GM23338 (cell line): Measurements from ENCODE around the gene FBXW11. TPM values are rescaled to one million over a fixed set of nuclear protein-coding genes. Genes with fewer than 3 reads are reported as not detected.

ENCODE experiments used
- ATAC-seq: fragments of 200-7000 bp; cut with Tn5 transposase; 3 replicates; pipeline ENCODE4 v1.9.1; 2020
- DNase-seq: peaks from one replicate; pipeline ENCODE4 v3.0.0-alpha.2; 2015; ENCODE audit warnings: low spot score
- H2AFZ ChIP-seq: fragments of 200-600 bp; sonication (generic); 2 replicates; pipeline ENCODE4 v1.8.0; 2016; ENCODE audit warnings: antibody characterized with exemption, mild to moderate bottlenecking, moderate library complexity
- H3F3A ChIP-seq: fragments of 200-600 bp; sonication (generic); replicated peaks from 2 replicates; pipeline ENCODE4 v1.8.0; 2017; ENCODE audit warnings: antibody characterized with exemption, mixed run types, low read depth
- H3K27ac ChIP-seq: fragments of 200-600 bp; sonication (generic); 2 replicates; pipeline ENCODE4 v1.6.1; 2016; ENCODE audit warnings: low read depth
- H3K27me3 ChIP-seq: fragments of 200-600 bp; sonication (generic); 2 replicates; pipeline ENCODE4 v1.8.0; 2016; ENCODE audit warnings: mild to moderate bottlenecking, mixed run types, moderate library complexity; ENCODE audit not compliant: insufficient read depth
- H3K36me3 ChIP-seq: fragments of 200-600 bp; sonication (generic); 2 replicates; pipeline ENCODE4 v1.8.0; 2016; ENCODE audit warnings: mild to moderate bottlenecking; ENCODE audit not compliant: insufficient read depth
- H3K4me1 ChIP-seq: fragments of 200-600 bp; sonication (generic); 2 replicates; pipeline ENCODE4 v1.8.0; 2016; ENCODE audit warnings: mild to moderate bottlenecking, moderate library complexity; ENCODE audit not compliant: insufficient read depth
- H3K4me2 ChIP-seq: fragments of 200-600 bp; sonication (generic); 2 replicates; pipeline ENCODE4 v1.7.1; 2017; ENCODE audit warnings: mixed run types
- H3K4me3 ChIP-seq: fragments of 200-600 bp; sonication (generic); 2 replicates; pipeline ENCODE4 v1.6.1; 2016; ENCODE audit warnings: mixed run types
- H3K79me2 ChIP-seq: fragments of 200-600 bp; sonication (generic); replicated peaks from 2 replicates; pipeline ENCODE4 v1.8.0; 2017; ENCODE audit warnings: mild to moderate bottlenecking; ENCODE audit not compliant: insufficient read depth
- H3K9me2 ChIP-seq: fragments of 200-600 bp; sonication (generic); 2 replicates; pipeline ENCODE4 v1.8.0; 2017; ENCODE audit not compliant: insufficient read depth
- H4K20me1 ChIP-seq: fragments of 200-600 bp; sonication (generic); replicated peaks from 2 replicates; pipeline ENCODE4 v1.8.0; 2017; ENCODE audit warnings: mild to moderate bottlenecking; ENCODE audit not compliant: insufficient read depth
- H3K27ac Mint-ChIP-seq: 2 replicates; pipeline ENCODE4 v1.8.0; 2020; ENCODE audit warnings: inconsistent platforms, mild to moderate bottlenecking, moderate library complexity, mixed read lengths
- H3K27me3 Mint-ChIP-seq: 3 replicates; pipeline ENCODE4 v1.8.0; 2022; ENCODE audit warnings: low read depth, mild to moderate bottlenecking, moderate library complexity, mixed read lengths, inconsistent platforms; ENCODE audit not compliant: insufficient read depth, poor library complexity
- H3K36me3 Mint-ChIP-seq: 3 replicates; pipeline ENCODE4 v1.8.0; 2021; ENCODE audit warnings: low read depth, mild to moderate bottlenecking, inconsistent platforms, moderate library complexity, mixed read lengths
- H3K4me1 Mint-ChIP-seq: 3 replicates; pipeline ENCODE4 v1.8.0; 2020; ENCODE audit warnings: mild to moderate bottlenecking, inconsistent platforms, mixed read lengths
- H3K4me3 Mint-ChIP-seq: 3 replicates; pipeline ENCODE4 v1.8.0; 2021; ENCODE audit warnings: moderate library complexity, mild to moderate bottlenecking, inconsistent platforms, mixed read lengths
- H3K9me3 Mint-ChIP-seq: 3 replicates; pipeline ENCODE4 v1.8.0; 2020; ENCODE audit warnings: moderate library complexity, mild to moderate bottlenecking, inconsistent platforms, mixed read lengths
- CTCF ChIP-seq, 2 experiments: fragments of 200-600 bp in 1 of 2; sonication (generic) in 1 of 2; conservative IDR thresholded peaks; 2 replicates each; pipeline versions ENCODE4 v1.5.1 to v1.6.1; 2016 to 2017; ENCODE audit warnings: antibody characterized with exemption in 2 of 2, low read depth in 2 of 2, mild to moderate bottlenecking in 2 of 2, moderate library complexity in 1 of 2
- REST ChIP-seq: IDR thresholded peaks from one replicate; pipeline ENCODE4 v1.6.1; 2018; ENCODE audit warnings: antibody characterized with exemption; ENCODE audit not compliant: unreplicated experiment
- polyA plus RNA-seq: library from polyadenylated mRNA; unstranded; fragments of >200 nt; fragmentation: Nextera tagmentation; extraction: Ambion mirVana; gene quantifications from 2 replicates; pipeline ENCODE4 v1.2.1, GENCODE V29; 2016
- total RNA-seq: library from RNA; depleted of rRNA; stranded (reverse); fragments of >200 nt; shearing (Covaris generic); gene quantifications from 2 replicates; pipeline ENCODE4 v1.2.3, GENCODE V29; 2014

FBXW11 gene
- total and polyA plus RNA-seq, 2 experiments from 2014 or later, result 45.0 to 88.0 TPM

- TF ChIP-seq REST (no peak), CTCF (conservative IDR thresholded peaks at IDR 0.05; ENCODE audit: low read depth in 2 of 2) (no peak)
Observed at GRCh38 chr5:172015346-172015745, 8.9 kb upstream of the FBXW11 start (continued).

- H3K4me1 ChIP-seq, result peaks cover 21% of the 10 kb centered on the region
- Mint-ChIP-seq H3K36me3 (no peaks in the 10 kb centered on the region), H3K9me3 (no peaks in the 10 kb centered on the region), H3K27me3 (peaks cover 6% of the 10 kb centered on the region), H3K4me3 (no peak overlapping the region), H3K4me1 (peaks cover 34% of the 10 kb centered on the region), H3K27ac (no peak overlapping the region; the same call in 1 of the 2 replicates)
- H3F3A ChIP-seq, result peaks cover 15% of the 10 kb centered on the region
- H3K9me2 ChIP-seq, result no peaks in the 10 kb centered on the region
- no peaks in the 10 kb centered on the region for H3K27me3 ChIP-seq
- no peaks in the 10 kb centered on the region; the same call in 1 of the 2 replicates for H4K20me1 ChIP-seq
- peak overlapping the region; percentile 48; the same call in 1 of the 2 replicates for H3K4me2 ChIP-seq
- H3K36me3 ChIP-seq, result no peaks in the 10 kb centered on the region
- peak overlapping the region; percentile 61; the same call in 1 of the 2 replicates for H3K27ac ChIP-seq
- peak; percentile 37 for DNase-seq
- ATAC-seq, result no peak
- no peak overlapping the region for H3K4me3 ChIP-seq
- TF ChIP-seq REST, result no peak
- peak; percentile 34 to 62 for TF ChIP-seq CTCF (conservative IDR thresholded peaks at IDR 0.05; ENCODE audit: low read depth in 2 of 2)
- H3K79me2 ChIP-seq, result peaks cover 19% of the 10 kb centered on the region
- no peak overlapping the region for H2AFZ ChIP-seq
Observed at GRCh38 chr5:172010278-172010677, 3.8 kb upstream of the FBXW11 start.
